Measurements from ENCODE around the gene TNS1.
"Not testable (repeated sequence)": the region's sequence is repeated elsewhere in the genome, so short reads cannot be mapped to it uniquely, and the experiment has no call there.

The TNS1 gene

DNA sequence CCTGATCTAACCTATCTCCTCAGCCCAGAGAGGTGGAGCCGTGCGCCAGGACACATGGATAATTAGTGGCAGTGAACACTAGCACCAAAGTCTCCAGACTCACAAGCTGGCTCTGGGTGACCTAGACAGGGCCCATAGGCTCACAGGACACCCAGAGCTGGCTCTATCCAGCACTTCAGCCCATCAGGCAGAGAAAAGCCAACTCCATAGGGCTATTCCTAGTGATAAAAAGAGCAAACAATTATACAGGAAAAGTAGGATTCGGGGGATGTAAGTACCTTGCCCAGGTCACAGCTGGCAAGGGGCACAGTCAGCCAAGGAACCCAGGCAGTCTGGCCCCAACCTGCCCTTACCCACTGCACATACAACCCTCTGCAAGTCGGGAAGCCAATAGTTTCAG, 178.6 kb downstream of the TNS1 start:
- no peak for DNase-seq

DNA sequence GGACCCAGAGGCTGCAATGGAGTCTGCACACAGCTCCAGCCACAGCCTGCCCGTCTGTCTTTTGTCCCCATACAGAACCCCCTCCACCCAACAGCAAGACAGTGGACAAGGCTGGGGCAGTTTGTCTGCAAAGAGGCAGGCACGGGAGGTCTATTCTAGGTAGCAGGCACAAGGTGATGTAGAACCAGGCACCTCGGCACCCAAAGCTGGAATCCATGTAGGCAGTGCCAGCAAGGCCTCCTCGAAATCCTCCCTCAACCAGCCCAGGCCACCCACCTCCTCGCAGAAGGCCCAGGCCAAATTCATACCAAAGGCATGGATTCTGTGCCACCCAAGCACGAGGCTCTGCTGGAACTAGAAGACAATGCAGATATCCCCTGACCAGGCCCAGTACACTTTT, 179.2 kb downstream of the TNS1 start:
- no peak for DNase-seq

GRCh38 chr2:217822296-217823252, 180.2 kb downstream of the TNS1 start:
- DNase-seq, result no peak

DNA sequence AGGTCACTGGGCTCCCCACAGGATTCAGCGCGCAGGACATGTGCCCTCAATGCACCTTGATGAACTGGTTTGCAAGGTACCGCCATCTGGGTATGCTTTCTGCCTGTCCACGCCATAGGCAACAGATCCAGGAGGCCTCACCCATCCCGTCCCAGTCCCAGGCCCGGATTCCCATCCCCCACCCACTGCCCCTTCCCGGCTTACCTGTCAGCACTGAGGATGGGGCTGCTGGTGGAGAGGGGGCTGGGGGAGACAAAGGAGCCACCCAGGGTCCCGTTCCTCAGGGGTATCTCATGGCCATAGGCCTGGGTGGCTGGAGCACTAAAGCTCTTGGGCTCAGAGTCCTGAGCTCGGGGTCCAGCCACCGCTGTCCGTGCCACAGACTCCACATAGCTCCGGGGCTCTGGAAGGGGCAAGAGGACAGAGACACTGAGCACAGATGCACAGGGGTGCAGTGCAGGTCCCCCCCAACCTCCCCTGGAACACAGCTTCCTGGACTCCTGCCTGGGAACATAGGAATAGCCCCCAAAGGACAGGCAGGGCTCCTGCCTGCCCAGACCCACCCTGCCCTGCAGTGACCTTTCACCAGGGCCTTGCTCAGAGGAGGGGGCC, 181.2 kb downstream of the TNS1 start:
- no peak for DNase-seq

DNA sequence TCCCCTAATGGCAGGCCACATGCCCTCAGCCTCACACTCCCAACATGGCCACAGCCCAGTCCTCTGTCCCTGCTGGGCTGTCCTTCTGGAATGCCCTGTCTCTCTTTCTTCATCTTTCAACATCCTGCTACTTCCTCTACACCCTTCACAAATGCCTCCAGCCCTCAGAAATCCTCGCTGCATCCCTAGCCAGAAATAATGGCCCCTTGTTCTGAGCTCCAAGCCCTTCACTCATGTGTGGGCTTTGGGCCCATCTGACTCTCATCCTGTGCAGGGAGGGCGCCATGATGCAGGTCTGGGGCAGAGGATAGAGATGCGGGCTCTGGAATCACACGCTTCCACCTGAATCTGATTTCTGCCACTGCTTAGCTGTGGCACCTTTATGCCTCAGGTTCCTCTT, 181.9 kb downstream of the TNS1 start:
- DNase-seq, result no peak

GRCh38 chr2:217820091-217820819, 182.5 kb downstream of the TNS1 start:
- DNase-seq, result no peak

DNA sequence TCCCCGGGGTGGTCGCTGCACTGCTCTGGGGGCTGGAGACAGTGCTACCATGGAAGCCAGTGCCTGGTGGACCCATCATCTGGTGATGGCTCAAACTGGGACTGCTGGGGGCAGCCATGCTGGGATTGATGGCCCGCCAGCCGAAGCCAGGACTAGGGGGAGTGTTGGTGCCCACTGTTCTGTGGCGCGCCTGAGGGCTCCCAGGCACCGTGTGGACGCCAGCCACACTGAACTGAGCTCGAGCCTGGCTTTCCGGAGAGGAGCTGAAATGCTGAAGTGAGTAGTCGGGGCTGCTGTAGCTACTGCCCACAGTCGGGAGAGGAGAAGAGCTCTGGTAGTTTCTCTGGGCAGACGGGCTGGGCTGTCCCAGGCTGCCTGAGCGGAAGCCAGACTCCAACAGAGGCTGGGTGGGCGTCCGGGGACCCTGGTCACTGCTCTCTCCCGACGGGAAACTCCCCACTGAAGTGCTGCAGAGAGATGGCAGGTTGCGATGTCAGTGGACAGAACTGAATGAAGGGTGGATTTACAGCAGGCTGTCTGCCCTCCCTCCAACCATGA, 184.4 kb downstream of the TNS1 start:
- no peak for DNase-seq

DNA sequence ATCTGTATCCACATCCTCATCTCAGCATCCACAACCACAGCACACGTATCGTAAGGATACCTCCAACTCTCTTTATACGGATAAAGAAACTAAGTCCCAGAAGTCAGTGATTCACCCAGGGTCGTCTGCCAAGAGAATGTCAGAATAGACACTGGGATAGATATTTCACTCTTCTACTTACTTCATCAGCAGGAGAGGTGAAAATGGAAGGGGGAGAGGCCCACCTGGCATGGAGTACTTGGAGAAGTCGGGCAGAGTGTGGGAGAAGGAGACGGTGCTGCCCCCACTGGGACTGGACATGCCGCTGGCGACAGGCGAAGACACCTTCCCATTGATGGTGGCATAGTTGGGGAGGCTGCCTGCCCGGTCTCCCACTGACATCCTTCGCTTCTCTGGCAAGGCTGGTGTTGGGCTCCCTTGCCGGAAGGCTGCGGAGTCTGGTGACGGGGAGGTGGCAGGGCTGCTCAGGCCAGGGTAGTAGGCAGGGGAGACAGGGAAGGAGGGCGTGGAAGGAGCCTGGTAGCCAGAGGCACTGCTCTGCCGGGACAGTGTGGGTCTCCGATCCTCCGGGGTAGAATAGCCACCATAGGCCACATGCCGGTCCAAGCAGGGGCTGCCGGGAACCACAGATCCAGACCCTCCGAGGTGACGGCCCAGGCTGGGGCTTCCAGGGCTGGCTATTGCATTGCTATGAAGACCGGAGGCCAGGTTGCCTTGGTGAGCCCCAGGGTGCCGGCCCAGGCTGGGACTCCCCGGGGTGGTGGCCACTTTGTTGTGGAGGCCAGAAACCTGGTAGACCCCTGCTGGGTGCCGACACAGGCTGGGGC, 185.1 kb downstream of the TNS1 start:
- no peak for DNase-seq

GRCh38 chr2:217816396-217816869, 186.4 kb downstream of the TNS1 start:
- DNase-seq, result no peak

GRCh38 chr2:217813828-217814227, 189.0 kb downstream of the TNS1 start:
- no peak for DNase-seq

DNA sequence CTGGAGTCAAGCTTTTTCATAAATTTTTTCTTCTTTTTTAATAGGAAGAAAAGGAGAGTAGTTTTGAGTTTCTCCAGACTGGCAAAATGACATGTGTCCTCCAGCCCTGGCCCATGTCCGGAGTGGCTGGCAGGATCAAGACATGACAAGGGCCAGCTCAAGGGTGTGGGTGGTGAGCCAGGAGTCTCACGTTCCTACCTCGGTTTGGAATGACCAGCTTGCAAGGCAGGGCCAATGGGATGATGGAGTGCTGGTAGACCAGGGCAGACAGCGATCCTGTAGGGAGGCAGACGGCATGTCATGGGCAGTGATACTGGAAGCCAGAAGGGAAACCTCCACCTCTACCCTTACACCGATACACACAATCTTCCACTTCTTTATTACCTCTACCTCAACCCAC, 190.6 kb downstream of the TNS1 start:
- DNase-seq, result no peak

DNA sequence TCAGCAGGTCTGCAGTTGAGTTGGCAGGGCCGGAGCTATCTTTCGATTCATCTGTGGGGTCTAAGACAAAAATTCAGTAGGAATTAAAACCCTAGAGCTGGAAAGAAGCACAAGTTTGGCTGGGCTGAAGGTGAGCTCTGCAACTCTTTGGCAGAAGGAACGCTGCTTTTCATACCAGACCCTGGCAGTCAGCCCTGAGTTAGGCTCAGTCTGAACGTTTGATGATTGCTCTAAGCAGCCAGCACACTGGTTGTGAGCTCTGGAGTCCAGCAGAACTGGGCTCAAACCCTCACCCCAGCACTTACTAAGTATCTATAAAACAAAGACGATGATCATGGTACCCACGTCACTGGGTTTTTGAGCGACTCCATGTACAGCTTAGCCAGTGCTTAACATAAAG, 192.5 kb downstream of the TNS1 start:
- no peak for DNase-seq

DNA sequence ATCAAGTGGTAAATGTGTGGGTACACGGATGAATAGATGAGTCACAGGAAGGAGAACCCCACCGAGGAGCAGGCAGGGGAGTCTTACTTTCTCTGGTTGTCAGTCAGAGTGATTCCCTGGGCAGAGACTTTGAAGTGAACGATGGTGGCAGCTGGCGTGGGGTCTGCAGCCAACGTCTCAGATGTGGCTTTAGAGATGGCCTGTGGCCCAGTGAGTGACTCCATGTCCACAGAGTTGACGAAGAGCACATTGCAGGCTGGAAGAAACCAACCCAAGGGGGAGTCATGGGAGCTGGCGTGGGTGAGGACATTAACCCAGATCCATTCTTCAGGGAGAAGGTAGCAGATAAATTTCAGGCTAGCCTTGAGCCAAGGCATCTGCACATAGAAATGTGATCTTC, 193.1 kb downstream of the TNS1 start:
- no peak for DNase-seq

GRCh38 chr2:217808967-217809366, 193.8 kb downstream of the TNS1 start:
- DNase-seq, result not testable (repeated sequence)

DNA sequence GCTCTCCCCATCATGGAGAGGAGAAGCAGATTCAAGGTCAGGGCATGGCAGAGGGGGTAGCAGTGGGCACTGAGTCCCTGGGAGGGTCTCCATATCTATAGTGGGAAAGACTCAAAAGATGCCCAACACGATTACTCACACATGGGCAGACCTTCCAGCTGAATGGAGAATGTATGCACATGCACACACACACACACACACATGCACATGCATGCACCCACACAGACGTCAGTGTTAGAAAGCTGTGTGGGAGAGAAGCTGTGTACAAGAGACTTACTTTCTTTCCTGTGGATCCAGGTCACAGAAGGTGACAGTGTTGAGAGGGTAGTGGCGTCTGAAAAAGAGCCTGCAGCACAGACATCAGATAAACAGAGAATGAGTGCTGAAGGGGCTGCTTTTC, 194.5 kb downstream of the TNS1 start:
- no peak for DNase-seq

- no peak for DNase-seq
Measured at GRCh38 chr2:217807753-217808152, 195.0 kb downstream of the TNS1 start.

- DNase-seq, result no peak
Measured at GRCh38 chr2:217807025-217807424, 195.8 kb downstream of the TNS1 start.

- DNase-seq, result no peak
Measured at GRCh38 chr2:217806482-217806765, 196.4 kb downstream of the TNS1 start.

GRCh38 chr2:217805668-217806481, 196.9 kb downstream of the TNS1 start:
- no peak for DNase-seq

- DNase-seq, result no peak
Measured at GRCh38 chr2:217804791-217805667, 197.8 kb downstream of the TNS1 start.

GRCh38 chr2:217804338-217804737, 198.5 kb downstream of the TNS1 start:
- no peak for DNase-seq
